KOPT-K1 (cell line): ENCODE measurements around the gene TET1.
A peak's percentile ranks its signal among the peaks of the same experiment; 100 is the strongest.
"Not testable (repeated sequence)": the region's sequence is repeated elsewhere in the genome, so short reads cannot be mapped to it uniquely, and the experiment has no call there.

Experiments used
- H3K27ac ChIP-seq: fragments of 200-600 bp; sonication (generic); 2 replicates; pipeline ENCODE4 v1.5.1; 2016; ENCODE audit warnings: antibody characterized with exemption, mild to moderate bottlenecking, low read depth, low read length; ENCODE audit not compliant: poor library complexity, severe bottlenecking
- H3K36me3 ChIP-seq: fragments of 200-600 bp; sonication (generic); 2 replicates; pipeline ENCODE4 v1.5.1; 2017; ENCODE audit warnings: antibody characterized with exemption, mild to moderate bottlenecking, low read length, moderate library complexity; ENCODE audit not compliant: insufficient read depth
- H3K9me3 ChIP-seq: fragments of 200-600 bp; sonication (generic); 2 replicates; pipeline ENCODE4 v1.5.1; 2017; ENCODE audit warnings: antibody characterized with exemption, low read length, mild to moderate bottlenecking; ENCODE audit not compliant: insufficient read depth, poor library complexity, severe bottlenecking

Gene TET1

DNA sequence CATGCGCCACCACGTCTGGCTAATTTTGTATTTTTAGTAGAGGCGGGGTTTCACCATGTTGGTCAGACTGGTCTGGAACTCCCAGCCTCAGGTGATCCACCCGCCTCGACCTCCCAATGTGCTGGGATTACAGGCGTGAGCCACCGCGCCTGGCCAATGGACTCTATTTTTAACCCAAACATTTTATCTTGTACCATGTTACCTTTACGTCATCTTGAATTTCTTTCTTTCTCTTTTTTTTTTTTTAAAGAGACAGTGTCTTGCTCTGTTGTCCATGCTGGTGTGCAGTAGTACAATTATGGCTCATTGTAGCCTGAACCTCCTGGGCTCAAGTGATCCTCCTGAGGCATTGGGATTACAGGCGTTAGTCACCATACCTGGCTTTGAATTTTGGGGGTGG is 57.6 kb downstream of the TET1 start:
- H3K27ac ChIP-seq, H3K9me3 ChIP-seq, H3K36me3 ChIP-seq: not testable (repeated sequence)

DNA sequence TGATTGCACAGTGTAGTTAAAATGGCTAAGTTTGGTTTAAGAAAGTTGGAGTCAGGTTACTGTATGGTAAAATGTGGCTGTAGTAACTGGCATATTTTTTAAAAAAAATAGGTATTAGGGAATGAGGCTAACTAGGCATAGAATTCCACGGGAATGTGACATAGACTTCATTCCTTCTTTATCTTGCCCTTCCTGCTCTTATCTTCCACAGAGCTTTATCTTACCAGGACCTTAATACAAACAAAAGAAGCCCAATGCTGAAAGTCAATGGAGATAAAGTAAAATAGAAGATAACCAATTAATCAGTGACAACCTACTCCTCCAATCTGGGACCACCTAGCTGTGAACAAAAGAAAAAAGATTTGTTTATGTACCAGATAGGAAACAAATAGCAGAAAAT is 58.1 kb downstream of the TET1 start:
- H3K36me3 ChIP-seq: peaks cover 7% of the 10 kb centered on the region; the same call in 1 of the 2 replicates
- H3K27ac ChIP-seq: no peak overlapping the region
- no peaks in the 10 kb centered on the region for H3K9me3 ChIP-seq

DNA sequence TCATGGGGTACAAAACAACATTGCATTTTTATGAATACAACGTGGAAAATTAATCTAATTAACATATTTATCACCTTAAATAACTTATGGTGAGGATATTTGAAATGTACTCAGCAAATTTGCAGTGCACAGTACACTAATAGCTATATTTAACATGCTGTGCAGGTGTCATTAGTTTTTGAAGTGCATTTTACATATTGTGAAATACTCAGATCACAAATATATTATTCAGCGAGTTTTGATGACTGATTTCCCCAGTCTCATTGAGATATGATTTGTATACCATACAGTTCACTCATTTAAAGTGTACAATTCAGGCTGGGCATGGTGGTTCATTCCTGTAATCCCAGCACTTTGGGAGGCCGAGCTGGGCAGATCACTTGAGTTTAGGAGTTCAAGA is 59.5 kb downstream of the TET1 start:
- Histone ChIP-seq H3K27ac (no peak overlapping the region), H3K36me3 (peaks cover 7% of the 10 kb centered on the region; the same call in 1 of the 2 replicates), H3K9me3 (no peaks in the 10 kb centered on the region)

- 0 out of 2 replicates have a peak, but pooled peaks cover 4% of the 10 kb centered on the region for H3K36me3 ChIP-seq
- H3K27ac ChIP-seq: peak overlapping the region; percentile 34
- no peaks in the 10 kb centered on the region for H3K9me3 ChIP-seq
These were observed 65.3 kb downstream of the TET1 start for GRCh38 chr10:68625316-68625921.

- Histone ChIP-seq H3K27ac (no peak overlapping the region), H3K9me3 (no peaks in the 10 kb centered on the region), H3K36me3 (0 out of 2 replicates have a peak, but pooled peaks cover 6% of the 10 kb centered on the region)
These were observed 68.5 kb downstream of the TET1 start for GRCh38 chr10:68628576-68629127.

GRCh38 chr10:68632271-68632560 is 72.1 kb downstream of the TET1 start:
- not testable (repeated sequence) for H3K36me3 ChIP-seq, H3K9me3 ChIP-seq, H3K27ac ChIP-seq

- Histone ChIP-seq H3K27ac (no peak overlapping the region), H3K36me3 (0 out of 2 replicates have a peak, but pooled peaks cover 6% of the 10 kb centered on the region), H3K9me3 (no peaks in the 10 kb centered on the region)
These were observed 73.1 kb downstream of the TET1 start for GRCh38 chr10:68633281-68633680.

DNA sequence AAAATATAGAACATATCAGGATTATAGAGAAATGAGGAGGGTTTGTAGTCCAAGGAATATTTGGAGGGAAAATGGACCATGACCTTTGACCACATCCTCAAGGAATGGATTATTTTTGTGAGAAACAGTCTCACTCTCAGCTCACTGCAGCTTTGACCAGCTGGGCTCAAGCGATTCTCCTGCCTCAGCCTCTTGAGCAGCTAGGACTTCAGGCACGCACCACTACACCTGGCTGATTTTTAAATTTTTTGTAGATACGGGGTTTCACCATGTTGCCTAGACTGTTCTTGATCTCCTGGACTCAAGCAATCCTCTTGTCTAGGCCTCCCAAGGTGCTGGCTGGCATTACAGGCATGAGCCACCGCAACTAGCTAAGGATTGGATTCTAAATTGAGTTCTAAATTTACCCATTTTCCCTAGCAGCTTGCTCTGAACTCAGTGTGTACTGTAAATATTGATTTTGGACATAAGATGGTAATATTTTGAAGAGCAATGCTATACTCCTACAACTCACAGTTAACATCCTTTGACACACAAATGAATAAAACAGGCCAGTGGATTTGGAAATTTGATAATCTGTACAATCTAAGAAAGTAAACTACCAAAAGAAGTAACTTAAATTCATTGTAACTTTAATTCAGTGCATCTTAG is 73.8 kb downstream of the TET1 start:
- Histone ChIP-seq H3K27ac (no peak overlapping the region), H3K9me3 (no peaks in the 10 kb centered on the region), H3K36me3 (0 out of 2 replicates have a peak, but pooled peaks cover 6% of the 10 kb centered on the region)

DNA sequence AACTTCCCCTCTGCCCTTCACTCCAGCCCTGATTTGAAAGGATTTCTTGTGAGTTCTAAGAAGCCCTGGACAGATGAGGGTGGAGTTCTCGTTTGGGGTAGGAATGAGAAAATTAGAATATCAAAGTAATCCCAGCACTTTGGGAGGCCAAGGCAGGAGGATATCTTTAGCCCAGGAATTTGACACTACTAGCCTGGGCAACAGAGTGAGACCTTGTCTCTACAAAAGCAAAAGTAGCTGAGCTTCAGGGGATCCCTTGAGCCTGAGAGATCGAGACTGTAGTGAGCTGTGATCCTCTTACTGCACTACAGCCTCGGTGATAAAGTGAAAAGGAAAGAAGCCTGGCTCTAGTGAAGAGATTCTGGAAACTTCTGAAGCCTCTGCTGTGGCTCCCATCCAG is 76.2 kb downstream of the TET1 start:
- H3K9me3 ChIP-seq: no peaks in the 10 kb centered on the region
- H3K36me3 ChIP-seq: no peaks in the 10 kb centered on the region; the same call in 1 of the 2 replicates
- no peak overlapping the region for H3K27ac ChIP-seq

DNA sequence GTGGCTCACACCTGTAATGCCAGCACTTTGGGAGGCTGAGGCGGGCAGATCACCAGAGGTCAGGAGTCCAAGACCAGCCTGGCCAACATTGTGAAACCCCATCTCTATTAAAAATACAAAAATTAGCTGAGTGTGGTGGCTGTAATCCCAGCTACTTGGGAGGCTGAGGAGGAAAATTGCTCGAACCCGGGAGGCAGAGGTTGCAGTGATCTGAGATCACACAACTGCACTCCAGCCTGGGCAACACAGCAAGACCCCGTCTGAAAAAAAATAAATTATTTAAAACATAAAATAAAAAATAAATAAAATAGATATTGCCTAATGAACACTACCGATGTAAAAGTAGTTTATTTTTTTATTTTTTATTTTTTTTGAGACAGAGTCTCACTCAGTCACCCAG is 83.4 kb downstream of the TET1 start:
- H3K9me3 ChIP-seq: not testable (repeated sequence)

GRCh38 chr10:68647672-68648341 is 87.7 kb downstream of the TET1 start:
- Histone ChIP-seq H3K9me3 (no peaks in the 10 kb centered on the region), H3K27ac (no peak overlapping the region), H3K36me3 (peaks cover 37% of the 10 kb centered on the region)

More for the DNA sequence above, 83.4 kb downstream of the TET1 start:
- H3K27ac ChIP-seq: not testable (repeated sequence)
- peaks cover 33% of the 10 kb centered on the region for H3K36me3 ChIP-seq

DNA sequence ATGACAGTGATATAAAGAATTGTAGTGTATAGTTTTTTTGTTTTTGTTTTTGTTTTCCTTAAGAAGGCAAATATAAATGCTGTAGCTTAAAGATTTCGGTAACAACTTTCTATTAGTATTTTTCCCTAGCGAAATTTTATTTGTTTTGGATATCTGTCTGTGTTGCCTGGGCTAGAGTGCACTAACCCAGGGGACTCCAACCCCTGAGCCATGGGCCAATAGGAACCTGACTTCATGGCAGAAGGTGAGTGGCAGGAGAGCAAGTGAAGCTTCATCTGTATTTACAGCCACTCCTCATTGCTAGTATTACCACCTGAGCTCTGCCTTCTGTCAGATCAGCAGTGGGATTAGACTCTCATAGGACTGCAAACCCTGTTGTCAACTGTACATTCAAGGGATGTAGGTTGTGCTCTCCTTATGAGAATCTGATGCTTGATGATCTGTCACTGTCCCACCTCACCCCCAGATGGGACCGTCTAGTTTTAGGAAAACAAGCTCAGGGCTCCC is 95.5 kb downstream of the TET1 start:
- Histone ChIP-seq H3K9me3 (no peaks in the 10 kb centered on the region), H3K36me3 (peaks cover 18% of the 10 kb centered on the region), H3K27ac (no peak overlapping the region)

DNA sequence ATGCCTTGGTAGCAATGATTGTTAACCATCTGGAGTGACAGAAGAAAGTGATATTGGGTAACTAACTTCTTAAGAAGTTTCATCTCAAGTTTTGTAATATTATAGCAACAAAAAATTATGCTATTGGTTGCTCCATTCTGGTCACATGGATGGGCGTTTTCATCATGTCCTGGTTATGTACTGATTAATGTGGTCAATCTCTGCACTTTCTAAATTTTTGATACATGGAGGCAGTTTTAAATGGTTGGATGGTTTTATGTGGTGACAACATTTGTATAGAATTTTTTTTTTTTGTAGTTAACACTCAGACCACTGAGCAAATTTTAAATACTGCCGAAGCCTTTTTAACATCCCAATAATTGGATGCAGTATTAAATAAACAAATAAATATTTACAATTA is 105.7 kb downstream of the TET1 start:
- no peak overlapping the region for H3K27ac ChIP-seq
- H3K36me3 ChIP-seq: peaks cover 28% of the 10 kb centered on the region

DNA sequence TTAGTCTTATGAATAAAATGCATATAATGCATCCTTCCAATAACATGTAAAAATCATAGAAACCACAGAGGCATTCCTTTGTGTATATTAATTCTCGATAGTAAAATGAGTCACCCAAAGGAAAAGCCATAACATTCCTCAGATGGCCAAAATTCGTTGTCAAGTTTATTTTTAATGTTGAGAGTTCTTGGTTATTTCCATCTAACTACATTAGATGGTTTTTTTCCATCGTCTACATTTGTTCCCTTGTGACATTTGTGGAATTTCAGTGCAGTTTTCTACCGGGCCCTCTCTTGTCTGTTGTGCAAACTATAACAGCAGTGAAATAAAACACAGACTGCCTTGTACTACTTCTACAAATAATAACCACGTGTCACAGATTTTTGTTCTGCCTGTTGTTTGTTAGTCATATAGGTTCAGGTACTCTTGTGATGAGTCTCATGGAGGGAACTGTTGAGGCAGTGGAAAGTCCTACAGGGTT is 106.2 kb downstream of the TET1 start:
- Histone ChIP-seq H3K27ac (no peak overlapping the region), H3K36me3 (peaks cover 31% of the 10 kb centered on the region), H3K9me3 (no peaks in the 10 kb centered on the region)

More for the DNA sequence above, 105.7 kb downstream of the TET1 start:
- H3K9me3 ChIP-seq: no peaks in the 10 kb centered on the region

DNA sequence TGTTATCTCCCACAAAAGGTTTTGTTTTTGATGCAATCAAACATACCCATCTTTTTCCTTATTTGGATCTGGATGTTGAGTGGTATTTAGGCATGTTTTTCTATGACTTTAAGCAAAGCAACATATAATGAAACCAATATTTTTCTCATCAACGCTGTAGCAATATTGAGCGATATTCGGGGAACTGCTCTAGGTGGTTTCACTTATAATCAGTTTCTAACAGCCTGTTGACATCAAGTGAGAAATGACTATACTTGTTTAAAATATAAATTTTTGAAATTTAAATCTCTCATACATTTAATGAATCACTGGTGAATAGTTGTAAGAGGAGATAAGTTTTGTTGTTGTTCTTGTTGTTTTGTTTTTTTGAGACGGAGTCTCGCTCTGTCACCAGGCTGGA is 108.1 kb downstream of the TET1 start:
- peaks cover 38% of the 10 kb centered on the region for H3K36me3 ChIP-seq
- no peak overlapping the region for H3K27ac ChIP-seq
- no peaks in the 10 kb centered on the region for H3K9me3 ChIP-seq
